Thyroid gland (tissue), 4 donors: ENCODE data around the gene ICE1. TPM values are rescaled to one million over a fixed set of nuclear protein-coding genes. Genes with fewer than 3 reads are reported as not detected.
"Not testable (repeated sequence)": the region's sequence is repeated elsewhere in the genome, so short reads cannot be mapped to it uniquely, and the experiment has no call there.

Experiments used
- DNase-seq, 2 donors: peaks; one replicate each; pipeline ENCODE4 v3.0.0-alpha.2; 2019
- H3K27ac ChIP-seq, 3 donors: fragments of 200-600 bp; sonication (generic); 1 replicate in 2 of 3; 2 replicates in 1 of 3; pipeline ENCODE4 v1.5.1; 2016 to 2019; ENCODE audit warnings: mild to moderate bottlenecking in 1 of 3, moderate library complexity in 1 of 3
- H3K27me3 ChIP-seq: fragments of 200-600 bp; sonication (generic); one replicate; pipeline ENCODE4 v1.5.1; 2019
- H3K36me3 ChIP-seq, 2 donors: fragments of 200-600 bp; sonication (generic); one replicate each; pipeline ENCODE4 v1.5.1; 2016 to 2019
- H3K4me1 ChIP-seq, 2 donors: fragments of 200-600 bp; sonication (generic); one replicate each; pipeline ENCODE4 v1.5.1; 2017 to 2019
- H3K4me3 ChIP-seq, 3 donors: fragments of 200-600 bp; sonication (generic); replicated peaks in 1 of 3; 1 replicate in 2 of 3; 2 replicates in 1 of 3; pipeline ENCODE4 v1.5.1; 2016; ENCODE audit warnings: mild to moderate bottlenecking in 1 of 3
- H3K9me3 ChIP-seq: fragments of 200-600 bp; sonication (generic); one replicate; pipeline ENCODE4 v1.5.1; 2017
- CTCF ChIP-seq, 6 experiments: fragments of 200-600 bp in 3 of 6; fragments of 450-650 bp in 3 of 6; sonication (generic) in 3 of 6; IDR thresholded peaks; one replicate each; pipeline ENCODE4 v1.5.1; 2016 to 2019; ENCODE audit warnings: antibody characterized with exemption in 6 of 6, mild to moderate bottlenecking in 2 of 6, inconsistent platforms in 1 of 6, moderate library complexity in 1 of 6
- POLR2A ChIP-seq, 2 donors: fragments of 450-650 bp; IDR thresholded peaks; one replicate each; pipeline ENCODE4 v1.6.1; 2017; ENCODE audit warnings: antibody characterized with exemption in 2 of 2, mild to moderate bottlenecking in 2 of 2, moderate library complexity in 1 of 2
- WGBS, 2 donors: methylation state at CpG; one replicate each; pipeline ENCODE4 v1.1.5; 2017; 5-methylcytosine and 5-hydroxymethylcytosine counted together
- intact Hi-C: fragments of 100-400 bp; cut with DNase I; formaldehyde crosslinking; loops from one replicate; pipeline ENCODE4 v1.15.1; 2023
- total RNA-seq, 4 donors: library from RNA; depleted of rRNA; stranded (reverse); fragments of >200 nt; gene quantifications; one replicate each; pipeline ENCODE4 v1.2.3, GENCODE V29; 2016

Gene ICE1
- total RNA-seq, 4 donors from 2014 or later, result 36.7 to 71.8 (median 41.6) TPM

- intact Hi-C loops, result no loop called here
- WGBS, 2 donors, result 95 to 98% methylated on average over 1 of the region's 1 CpG
- no peaks in the 10 kb centered on the region for H3K36me3 ChIP-seq
- no peaks in the 10 kb centered on the region for H3K9me3 ChIP-seq
- TF ChIP-seq CTCF (IDR thresholded peaks at IDR 0.05) (no peak), POLR2A (IDR thresholded peaks at IDR 0.05) (no peak)
- H3K27ac ChIP-seq, result no peak overlapping the region
- no peak overlapping the region for H3K4me3 ChIP-seq
- no peaks in the 10 kb centered on the region for H3K27me3 ChIP-seq
- no peak for DNase-seq
- H3K4me1 ChIP-seq, result no peaks in the 10 kb centered on the region
Observed at GRCh38 chr5:5405441-5405840, 17.0 kb upstream of the ICE1 start.

- DNase-seq, result no peak
- H3K9me3 ChIP-seq, result no peaks in the 10 kb centered on the region
- H3K27ac ChIP-seq, result no peak overlapping the region
- intact Hi-C loops, result no loop called here
- H3K36me3 ChIP-seq, result no peaks in the 10 kb centered on the region
- no peak for TF ChIP-seq POLR2A (IDR thresholded peaks at IDR 0.05)
- TF ChIP-seq CTCF (IDR thresholded peaks at IDR 0.05), result no peak
- no peaks in the 10 kb centered on the region for H3K4me1 ChIP-seq
- no peak overlapping the region for H3K4me3 ChIP-seq
- H3K27me3 ChIP-seq, result no peaks in the 10 kb centered on the region
- 92 to 94% methylated on average over 5 of the region's 5 CpGs for WGBS, 2 donors
Observed at GRCh38 chr5:5407924-5408323, 14.6 kb upstream of the ICE1 start.

GRCh38 chr5:5409151-5409810 is 13.2 kb upstream of the ICE1 start:
- Histone ChIP-seq H3K4me3 (no peak overlapping the region), H3K4me1 (no peaks in the 10 kb centered on the region), H3K36me3 (no peaks in the 10 kb centered on the region), H3K27ac (no peak overlapping the region), H3K9me3 (no peaks in the 10 kb centered on the region), H3K27me3 (no peaks in the 10 kb centered on the region)
- intact Hi-C loops, result no loop called here
- no peak for TF ChIP-seq CTCF (IDR thresholded peaks at IDR 0.05)
- no peak for DNase-seq
- 96 to 100% methylated on average over 4 of the region's 4 CpGs for WGBS, 2 donors

- H3K27ac ChIP-seq, H3K27me3 ChIP-seq, H3K36me3 ChIP-seq, intact Hi-C loops, H3K9me3 ChIP-seq, H3K4me3 ChIP-seq, H3K4me1 ChIP-seq, DNase-seq: not testable (repeated sequence)
- WGBS, 2 donors, result 57 to 92% methylated on average over 5 of the region's 5 CpGs
Observed at GRCh38 chr5:5413856-5414255, 8.6 kb upstream of the ICE1 start.

- no peaks in the 10 kb centered on the region for H3K4me1 ChIP-seq
- H3K27me3 ChIP-seq, result no peaks in the 10 kb centered on the region
- intact Hi-C loops, result loop anchor here (5.0 kb wide), 1 partner anchor 273 kb away; the partner anchor contains the start of gene ADAMTS16
- DNase-seq, result no peak
- WGBS, 2 donors, result 91 to 92% methylated on average over 5 of the region's 5 CpGs
- H3K36me3 ChIP-seq, result no peaks in the 10 kb centered on the region
- no peak overlapping the region for H3K4me3 ChIP-seq
- no peaks in the 10 kb centered on the region for H3K9me3 ChIP-seq
- no peak for TF ChIP-seq CTCF (IDR thresholded peaks at IDR 0.05)
- H3K27ac ChIP-seq, result no peak overlapping the region
Observed at GRCh38 chr5:5414999-5415398, 7.5 kb upstream of the ICE1 start.
